Head of caudate nucleus (tissue), 42 donors: ENCODE measurements around the gene PKD2L1.
A peak's percentile ranks its signal among the peaks of the same experiment; 100 is the strongest.

Experiments used
- DNase-seq, 42 donors: peaks; one replicate each; pipeline versions ENCODE4 v3.0.0 to v3.0.0-alpha.2; 2020 to 2021; ENCODE audit warnings: mixed read lengths in 7 of 42
- intact Hi-C: fragments of 100-400 bp; cut with DNase I; formaldehyde crosslinking; loops from one replicate; pipeline ENCODE4 v1.15.0; 2022

Gene PKD2L1

DNA sequence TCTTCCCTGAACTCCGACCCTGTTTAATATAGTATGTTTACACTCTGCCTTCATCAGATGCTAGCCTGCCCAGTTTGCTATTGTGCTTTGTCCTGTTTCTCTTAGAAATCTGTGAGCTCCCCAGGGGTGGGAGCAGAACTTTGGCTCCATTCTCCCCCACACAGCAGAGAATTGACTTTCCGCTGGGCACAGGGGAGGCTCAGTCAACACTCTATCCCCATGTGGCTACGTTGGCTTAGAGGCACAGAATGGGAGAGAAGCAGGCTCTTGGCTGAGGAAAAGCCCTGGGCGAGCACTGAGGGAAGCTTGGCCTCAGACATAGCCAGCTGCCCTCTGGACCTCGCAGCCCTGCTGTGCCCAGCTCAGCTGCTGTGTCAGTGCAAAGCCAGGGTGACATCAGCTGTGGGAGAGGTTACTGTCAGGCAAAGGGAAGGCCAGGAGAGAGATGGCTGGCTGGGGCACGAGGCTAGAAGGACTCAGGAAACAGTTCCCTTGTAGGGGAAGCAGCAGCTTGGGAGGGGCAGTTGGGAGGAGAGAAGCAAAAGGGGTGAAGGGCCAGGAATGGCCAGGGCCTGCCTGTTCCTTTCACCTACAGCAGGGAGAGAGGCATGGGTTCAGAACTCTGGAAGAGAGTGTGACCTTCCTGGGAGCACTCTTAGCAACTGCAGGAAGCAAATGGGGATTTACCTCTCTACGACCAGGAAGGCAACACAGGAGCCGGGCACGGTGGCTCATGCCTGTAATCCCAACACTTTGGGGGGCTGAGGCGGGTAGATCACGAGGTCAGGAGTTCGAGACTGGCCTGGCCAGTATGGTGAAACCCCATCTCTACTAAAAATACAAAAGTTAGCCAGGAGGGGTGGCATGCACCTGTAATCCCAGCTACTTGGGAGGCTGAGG lies 11.2 kb upstream of the PKD2L1 start:
- intact Hi-C loops, result loop anchor here (5.0 kb wide), 2 partner anchors 54 to 91 kb away; partner anchors contain the start of gene BLOC1S2
- peak; percentile 63 to 94 (median 86) for DNase-seq

DNA sequence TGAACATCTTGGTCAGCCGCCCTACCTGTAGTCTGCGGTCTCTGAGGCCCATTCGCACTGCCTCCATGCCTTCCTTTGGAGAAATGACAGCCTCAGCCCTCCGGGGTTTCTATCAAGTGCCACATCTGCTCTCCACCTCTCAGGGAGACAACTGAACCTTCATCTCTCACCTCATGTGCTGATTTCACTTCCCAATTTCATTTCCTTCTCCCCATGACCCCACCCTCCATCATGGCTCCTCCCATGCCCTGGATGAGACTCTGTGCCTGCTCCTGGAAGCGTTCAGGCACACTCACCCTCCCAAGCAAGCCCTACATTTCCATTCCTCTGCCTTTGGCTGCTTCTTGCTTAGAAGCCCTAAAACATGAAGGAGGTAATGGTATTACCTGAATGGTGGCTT lies 9.2 kb upstream of the PKD2L1 start:
- intact Hi-C loops, result no loop called here
- DNase-seq, result no peak

DNA sequence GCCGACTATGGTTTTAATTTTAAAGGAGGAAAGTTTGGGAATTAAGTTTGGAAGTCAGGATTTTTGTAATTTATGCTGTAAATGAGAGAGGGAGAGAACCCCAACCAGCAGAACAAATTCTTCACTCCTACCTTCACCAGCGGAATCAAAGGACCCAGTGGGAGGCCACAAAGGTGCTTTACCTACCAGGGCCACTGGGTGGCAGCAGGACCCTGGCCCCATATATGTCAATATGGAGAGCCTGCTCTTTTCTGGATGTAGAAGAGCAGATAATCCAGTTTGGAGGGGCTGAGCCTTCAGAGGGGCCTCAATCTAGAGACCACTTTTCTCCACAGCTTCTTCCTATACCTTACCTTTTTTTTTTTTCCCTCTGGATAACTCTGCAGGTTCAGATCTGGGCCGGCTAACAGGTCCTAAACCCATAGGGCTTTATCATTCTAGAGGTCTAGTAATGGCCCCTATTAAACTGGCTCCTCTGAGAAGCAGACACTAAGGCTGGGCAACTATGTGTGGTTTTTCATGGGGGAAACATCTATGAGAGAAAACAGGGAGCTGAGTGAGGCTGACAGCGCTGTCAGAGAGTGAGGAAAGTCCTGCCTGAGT lies 8.5 kb upstream of the PKD2L1 start:
- peak; percentile 52 to 95 (median 86) for DNase-seq
- intact Hi-C loops, result no loop called here

DNA sequence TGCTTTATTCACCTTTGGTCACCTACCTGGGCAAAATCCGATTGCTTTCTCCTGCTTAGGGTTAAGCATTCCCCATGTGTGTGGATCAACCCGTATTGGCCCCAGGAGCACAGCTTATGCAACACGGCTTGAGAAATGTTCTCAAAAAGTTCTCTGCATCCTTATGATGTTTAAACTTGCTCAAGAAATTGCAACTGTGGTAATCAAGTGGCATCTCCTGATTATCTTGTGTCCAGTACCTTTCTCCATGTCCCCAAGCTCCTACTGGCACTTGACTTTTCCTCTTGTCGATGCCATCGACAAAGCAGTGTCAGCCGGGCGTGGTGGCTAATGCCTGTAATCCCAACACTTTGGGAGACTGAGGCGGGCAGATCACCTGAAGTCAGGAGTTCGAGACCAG lies 4.7 kb upstream of the PKD2L1 start:
- intact Hi-C loops, result no loop called here
- DNase-seq, result no peak

DNA sequence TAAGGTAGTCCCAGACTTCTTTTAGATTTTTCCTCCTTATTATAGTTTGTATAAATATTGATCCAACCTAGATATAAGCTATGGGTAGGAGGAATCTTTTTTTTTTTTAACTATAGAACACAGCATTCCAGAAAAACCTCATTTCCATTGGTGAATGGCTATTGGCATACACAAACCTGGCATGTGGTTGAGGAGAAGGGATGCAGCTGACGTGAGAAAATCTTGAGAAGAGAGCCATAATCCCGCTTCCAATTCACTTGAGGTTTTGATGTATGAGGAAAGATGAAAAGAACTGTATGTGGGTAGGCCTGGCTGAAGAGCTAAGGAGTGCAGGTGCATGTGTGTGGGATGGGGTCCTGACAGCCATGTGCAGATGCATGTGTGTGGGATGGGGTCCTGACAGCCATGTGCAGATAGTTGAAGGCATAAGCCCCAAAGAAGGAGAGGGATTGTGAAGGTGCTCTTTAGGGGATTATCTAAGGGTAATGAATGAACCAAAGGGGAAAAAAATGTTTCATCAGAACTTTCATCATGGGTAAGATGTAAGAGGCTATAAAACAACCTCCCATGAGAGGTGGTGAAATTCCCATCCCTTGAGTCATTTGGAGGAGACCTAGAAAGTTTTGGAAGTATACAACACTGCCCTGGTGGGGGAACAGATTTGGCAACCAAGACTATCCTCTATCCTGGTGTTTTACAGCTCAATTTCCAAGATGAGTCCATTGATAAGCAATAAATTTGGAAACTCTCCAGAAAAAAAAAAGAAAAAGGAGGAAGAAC lies 3.8 kb upstream of the PKD2L1 start:
- DNase-seq, result no peak
- intact Hi-C loops, result no loop called here

DNA sequence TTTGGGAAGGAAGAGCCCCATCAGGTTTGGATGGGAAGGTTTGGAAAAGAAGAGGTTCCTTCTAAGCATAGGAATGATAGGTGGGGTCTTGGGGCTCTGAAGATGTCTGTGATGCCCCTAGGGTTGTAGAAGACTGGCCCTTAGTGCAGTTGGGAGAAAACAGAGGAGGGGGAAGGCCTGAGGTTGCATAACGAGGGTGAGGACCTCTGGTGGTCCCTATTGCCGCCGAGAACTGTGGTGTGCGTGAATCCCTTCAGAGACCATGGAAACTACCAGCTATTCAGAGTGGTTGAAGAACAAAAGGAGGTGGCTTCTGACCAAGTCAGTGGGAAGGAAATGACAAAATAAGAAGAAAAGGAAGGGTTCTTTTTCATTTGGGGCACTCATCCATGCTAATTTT lies 3.1 kb upstream of the PKD2L1 start:
- no peak for DNase-seq
- intact Hi-C loops, result no loop called here

DNA sequence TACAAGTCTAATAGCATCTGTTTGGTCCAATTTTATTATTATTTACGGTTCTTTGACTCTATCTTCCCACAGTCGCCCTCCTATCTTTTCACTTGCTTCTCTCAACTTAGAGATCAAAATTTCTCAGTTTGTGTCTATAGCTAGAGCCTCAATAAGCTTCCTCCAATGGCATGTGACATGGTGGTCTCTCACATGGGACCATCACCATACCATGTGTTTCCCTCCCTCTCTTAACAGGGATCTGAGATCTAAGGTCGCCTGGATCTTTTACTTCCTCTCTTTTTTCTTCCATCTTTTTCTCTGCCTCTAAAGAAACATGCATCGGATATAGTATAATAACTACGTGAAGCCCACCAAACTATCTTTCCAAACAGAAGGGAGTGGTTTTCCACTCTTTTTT lies 1.8 kb downstream of the PKD2L1 start:
- DNase-seq, result no peak
- intact Hi-C loops, result no loop called here

DNA sequence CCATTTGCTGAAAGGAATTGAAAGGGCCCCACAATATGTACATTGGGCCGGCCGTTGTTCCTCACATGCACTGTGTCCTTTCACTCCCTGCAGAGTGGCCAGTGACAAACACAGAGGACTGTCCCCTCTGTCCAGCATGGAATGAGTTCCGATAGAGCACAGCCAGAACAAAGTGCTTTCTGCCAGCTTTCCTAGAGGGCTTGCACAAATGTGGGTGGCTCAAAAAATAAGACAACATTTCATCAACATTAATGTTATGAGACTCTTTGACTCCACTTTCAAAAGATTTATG lies 2.4 kb downstream of the PKD2L1 start:
- intact Hi-C loops, result no loop called here
- peak in 2 of 42 donors; percentile 11 to 22 for DNase-seq

DNA sequence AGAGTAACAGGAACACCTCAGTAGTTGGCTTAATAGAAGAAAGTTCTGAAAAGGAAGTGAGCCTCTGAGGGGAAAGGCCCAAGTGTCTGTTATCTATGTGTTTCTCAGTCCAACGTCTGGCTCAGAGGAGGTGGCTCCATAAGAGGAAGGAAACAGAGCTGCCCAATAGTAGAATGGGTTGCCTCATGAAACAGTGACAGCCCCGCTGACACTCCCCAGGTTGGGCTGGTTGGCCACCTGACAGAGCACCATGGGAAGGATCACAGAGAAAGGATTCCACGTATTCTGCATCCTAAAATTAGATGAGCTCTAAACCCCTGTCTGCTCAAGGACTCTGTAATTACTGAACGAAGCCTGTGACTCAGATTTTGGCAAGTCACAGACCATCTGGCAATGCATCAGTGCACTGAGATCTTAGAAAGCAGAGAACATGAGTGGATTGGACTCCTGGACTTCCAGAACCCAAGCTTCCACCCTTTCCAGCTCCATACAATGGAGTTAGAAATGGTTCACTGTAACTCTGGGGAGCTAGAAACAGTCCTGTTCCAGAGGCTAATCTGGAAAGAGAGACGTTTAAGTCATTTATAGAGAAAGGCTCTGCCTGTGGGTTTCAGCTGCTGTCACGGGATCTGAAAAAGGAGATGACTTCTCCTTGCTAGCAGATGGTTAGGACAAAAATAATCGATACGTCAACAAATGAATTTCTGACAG lies 2.9 kb downstream of the PKD2L1 start:
- intact Hi-C loops, result no loop called here
- DNase-seq, result peak in 5 of 42 donors; percentile 14 to 39 (median 28)

DNA sequence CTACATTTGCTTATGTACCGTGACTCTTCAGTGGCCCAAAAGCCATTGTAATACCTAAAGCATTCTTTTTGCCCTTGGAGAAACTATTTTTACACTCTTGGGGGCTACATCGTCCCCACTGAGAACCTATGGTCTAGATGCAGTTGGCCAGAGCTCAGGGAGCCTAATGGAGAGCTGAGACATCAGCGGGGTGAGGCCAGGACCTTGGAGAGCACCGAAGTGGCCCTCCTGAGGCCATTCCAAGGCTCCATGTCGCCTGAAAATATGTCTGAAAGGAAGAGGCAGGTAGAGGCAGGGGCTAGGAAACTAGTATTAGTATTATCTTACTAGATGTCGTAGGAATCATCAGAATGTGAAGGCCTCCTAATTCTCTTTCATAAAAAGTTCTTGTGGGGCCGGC lies 4.9 kb downstream of the PKD2L1 start:
- no peak for DNase-seq
- intact Hi-C loops, result no loop called here

DNA sequence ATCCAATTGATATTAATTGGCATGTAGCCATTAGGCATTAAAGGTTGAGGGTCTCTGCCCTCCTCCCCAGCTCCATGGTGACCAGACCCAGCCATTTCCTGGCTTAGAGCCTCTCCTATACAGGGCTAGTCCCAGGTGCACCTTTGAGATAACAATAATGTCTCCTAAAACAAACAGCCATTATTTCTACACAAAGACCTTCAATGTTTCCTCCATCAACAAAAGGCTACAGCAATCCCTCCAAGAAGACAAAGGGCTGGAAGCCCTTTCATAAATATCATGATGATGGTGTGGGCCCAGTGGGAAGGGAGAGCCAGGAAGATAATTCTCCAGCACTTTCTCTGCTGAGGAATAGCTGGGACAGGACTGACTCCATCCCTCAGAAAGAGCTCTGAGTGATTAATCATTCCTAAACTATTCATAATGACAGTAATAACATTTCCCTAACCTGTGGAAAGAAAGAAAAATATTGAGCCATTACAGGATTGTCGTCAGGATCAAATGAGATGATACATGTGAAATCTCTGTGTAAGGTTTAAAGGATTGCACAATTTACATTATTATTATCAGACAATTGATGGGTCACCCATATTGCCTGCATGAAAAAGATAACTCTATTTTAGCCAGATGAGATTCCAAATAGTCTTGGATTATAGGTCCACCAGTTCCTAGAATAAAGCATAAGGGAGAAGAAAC lies 10.2 kb downstream of the PKD2L1 start:
- intact Hi-C loops, result no loop called here
- DNase-seq, result peak in 13 of 42 donors; percentile 11 to 64 (median 30)

DNA sequence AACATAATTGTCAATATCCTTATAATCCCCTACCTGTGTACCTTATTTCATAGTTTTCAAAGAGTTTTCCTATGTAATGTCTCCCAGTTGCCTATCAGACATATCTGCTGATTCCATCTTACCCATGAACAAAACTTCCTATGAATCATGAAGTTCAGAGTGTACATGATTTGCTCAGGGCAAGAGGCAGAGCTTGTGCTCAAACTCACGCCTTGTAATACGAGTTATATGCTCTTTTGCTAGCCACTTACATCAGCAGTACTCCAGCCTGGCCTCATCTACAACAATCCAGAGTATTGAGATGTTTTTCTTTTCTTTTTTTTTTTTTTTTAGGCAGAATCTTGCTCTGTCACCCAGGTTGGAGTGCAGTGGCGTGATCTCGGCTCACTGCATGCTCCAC lies 11.8 kb downstream of the PKD2L1 start:
- intact Hi-C loops, result no loop called here
- DNase-seq, result no peak

DNA sequence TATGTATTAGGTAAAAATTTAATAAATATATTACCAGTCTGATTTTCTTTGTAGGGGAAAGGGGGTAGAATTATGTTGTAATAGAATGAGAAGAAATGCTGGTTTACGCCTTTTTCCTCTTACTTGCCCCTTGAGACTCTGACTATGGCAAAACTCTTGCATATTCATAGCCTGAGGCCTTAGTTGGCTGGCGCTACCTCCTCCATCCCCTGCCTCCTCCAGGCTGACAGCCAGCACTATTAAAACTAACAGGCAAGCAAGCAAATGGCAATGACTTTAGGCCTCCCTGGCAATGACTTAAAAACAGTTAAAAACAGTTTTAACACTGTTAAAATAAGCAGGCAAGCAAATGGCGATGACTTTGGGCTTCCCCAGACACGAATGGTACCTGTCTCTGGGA lies 14.4 kb downstream of the PKD2L1 start:
- intact Hi-C loops, result no loop called here
- DNase-seq, result no peak

DNA sequence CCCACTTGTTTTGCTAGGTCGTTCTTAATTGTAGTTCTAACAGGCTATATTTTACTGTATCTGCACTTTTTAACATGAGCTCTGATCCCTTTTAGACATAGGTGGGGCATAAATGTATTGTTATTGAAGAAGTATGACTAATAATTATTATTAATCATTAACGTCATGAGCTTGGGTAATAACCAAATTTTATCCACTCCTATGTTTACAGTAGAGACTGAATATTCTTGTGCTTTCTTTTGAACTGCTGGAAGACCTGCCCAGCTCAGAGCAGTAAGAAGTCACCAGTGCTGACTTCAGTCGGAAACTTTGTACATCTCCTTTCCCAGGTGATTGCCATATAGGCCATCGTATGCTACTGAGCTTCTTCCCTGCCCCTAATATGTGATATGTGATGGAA lies 18.7 kb downstream of the PKD2L1 start:
- intact Hi-C loops, result no loop called here
- DNase-seq, result no peak

DNA sequence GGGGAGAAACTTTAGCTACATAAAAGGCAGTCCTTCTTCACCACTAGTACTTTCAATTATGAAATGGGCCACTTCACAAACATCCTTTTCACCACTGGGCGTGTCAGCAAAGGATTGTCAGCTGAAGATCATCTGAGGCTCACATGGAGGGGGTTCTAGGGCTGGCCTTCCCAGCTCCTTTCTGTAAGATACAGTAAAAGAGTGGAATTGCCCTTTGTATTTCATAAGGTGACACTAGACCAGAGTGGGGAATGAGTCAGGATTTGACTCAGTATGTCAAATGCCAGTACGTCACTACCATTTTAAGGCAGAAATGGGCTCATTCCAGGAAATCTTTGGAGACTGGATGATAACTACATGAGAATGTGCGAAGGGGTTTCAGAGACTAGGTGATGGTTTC lies 22.3 kb downstream of the PKD2L1 start:
- DNase-seq, result no peak
- intact Hi-C loops, result no loop called here

DNA sequence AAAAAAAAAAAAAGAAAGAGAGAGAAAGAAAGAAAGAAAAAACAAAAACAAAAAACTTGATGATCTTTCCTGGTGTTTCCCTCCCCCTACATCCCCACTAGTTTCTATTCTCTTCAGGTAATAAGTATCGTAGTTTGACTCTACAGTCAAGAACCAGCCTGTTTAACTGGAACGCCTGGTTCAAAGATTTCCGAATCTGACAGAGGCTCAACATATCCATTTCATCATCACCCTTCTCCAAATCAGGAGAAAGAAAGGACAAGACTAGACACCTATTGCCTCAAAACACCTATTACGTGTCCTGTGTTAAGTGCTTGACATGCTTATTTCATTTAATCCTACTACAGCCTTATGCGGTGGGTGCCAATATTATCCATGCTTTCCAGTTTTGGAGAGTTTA lies 23.2 kb downstream of the PKD2L1 start:
- intact Hi-C loops, result no loop called here
- no peak for DNase-seq

DNA sequence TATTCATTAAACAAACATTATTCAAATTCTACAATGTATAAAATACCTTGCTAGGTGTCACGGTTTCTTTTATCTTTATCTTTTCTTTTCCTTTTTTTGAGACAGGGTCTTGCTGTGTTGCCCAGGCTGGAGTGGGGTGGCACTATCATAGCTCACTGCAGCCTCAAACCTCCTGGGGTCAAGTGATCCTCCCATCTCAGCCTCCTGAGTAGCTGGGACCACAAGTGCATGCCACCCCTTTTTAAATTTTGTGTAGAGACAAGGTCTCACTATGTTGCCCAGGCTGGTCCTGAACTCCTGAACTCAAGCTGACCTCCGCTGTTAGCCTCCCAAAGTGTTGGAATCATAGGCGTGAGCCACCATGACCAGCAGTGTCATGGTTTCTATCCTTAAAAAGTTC lies 25.6 kb downstream of the PKD2L1 start:
- intact Hi-C loops, result loop anchor here (5.0 kb wide), 1 partner anchor 128 kb away; no protein-coding TSS in a partner anchor
- DNase-seq, result no peak

DNA sequence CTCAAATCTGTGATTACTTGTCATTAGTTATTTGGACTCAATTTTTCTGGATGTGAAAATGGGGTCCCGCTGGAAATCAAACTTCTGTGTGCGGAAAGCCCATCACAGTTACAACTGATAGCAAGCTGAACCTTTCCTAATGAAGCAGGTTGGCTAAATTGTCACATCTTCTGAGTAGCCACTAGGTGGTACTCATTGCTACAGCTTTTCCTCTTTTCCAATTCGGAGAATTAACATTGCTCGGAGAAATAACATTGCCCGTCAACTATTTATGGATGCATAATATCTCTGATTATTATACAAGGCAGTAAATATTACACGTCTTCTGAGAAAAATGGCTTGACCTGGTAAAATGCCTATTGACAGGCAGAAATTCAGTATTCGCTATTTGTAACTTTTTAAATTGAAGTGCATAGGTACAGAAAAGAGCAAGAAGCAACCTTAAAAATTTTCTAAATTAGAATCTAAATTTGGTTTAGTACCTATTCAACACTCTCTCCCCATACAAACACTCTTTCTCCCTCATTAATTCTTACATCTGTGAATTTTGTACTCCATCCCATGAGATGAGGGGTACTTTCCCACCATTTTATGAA lies 26.2 kb downstream of the PKD2L1 start:
- intact Hi-C loops, result loop anchor here (5.0 kb wide), 1 partner anchor 128 kb away; no protein-coding TSS in a partner anchor
- peak in 4 of 42 donors; percentile 12 to 49 (median 30) for DNase-seq
